G401 (cell line): ENCODE measurements around the gene INO80C. TPM values are rescaled to one million over a fixed set of nuclear protein-coding genes. Genes with fewer than 3 reads are reported as not detected.

Source experiments
- DNase-seq: peaks from one replicate; pipeline ENCODE4 v3.0.0-alpha.2; 2015; ENCODE audit warnings: low spot score
- in situ Hi-C: cut with HindIII; loops from 2 replicates; pipeline ENCODE4 v1.10.0; 2016; ENCODE audit warnings: low sequenced_read_pairs, mixed read lengths
- total RNA-seq: library from RNA; depleted of rRNA; stranded (reverse); fragments of >200 nt; shearing (Covaris generic); gene quantifications from 2 replicates; pipeline ENCODE4 v1.2.3, GENCODE V29; 2014; rRNA removed

The INO80C gene
- total RNA-seq, 1 experiment from 2014 or later = 61.9 TPM

DNA sequence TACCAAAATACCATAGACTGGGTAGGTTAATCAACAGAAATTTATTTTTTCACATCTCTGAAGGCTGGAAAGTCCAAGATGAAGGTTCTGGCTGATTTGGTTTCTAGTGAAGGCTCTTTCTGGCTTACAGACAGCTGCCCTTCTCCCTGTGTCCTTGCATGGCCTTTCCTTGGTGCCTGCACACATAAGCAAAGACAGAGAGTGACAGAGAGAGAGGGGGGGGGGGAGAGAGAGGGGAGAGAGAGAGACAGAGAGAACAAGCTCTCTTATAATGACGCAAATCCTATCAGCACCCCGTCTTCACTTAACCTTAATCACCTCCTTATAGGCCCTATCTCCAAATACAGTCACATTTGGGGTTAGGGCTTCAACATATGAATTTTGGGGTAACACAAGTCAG lies 53.9 kb downstream of the INO80C start:
- in situ Hi-C loops = no loop called here
- no peak for DNase-seq

DNA sequence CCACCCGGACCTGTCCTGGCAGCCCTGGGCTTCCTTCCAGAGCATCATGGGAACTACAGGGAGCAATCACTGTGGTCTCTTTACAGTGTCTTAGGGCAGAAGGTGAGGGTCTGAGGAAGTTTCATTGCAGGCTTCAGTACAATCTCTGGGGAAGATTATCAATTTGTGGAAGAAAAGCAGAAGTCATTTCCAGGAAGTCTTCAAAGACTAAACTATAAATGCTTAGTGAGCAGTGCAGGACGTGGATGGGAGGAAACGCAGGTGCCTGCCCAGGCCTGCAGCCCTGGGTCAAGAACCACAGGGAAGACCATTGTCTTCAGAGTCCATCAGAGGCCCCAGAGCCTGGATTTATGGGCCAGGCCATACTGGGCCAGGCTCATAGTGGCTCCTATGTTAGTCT lies 54.3 kb downstream of the INO80C start:
- in situ Hi-C loops = no loop called here
- no peak for DNase-seq

DNA sequence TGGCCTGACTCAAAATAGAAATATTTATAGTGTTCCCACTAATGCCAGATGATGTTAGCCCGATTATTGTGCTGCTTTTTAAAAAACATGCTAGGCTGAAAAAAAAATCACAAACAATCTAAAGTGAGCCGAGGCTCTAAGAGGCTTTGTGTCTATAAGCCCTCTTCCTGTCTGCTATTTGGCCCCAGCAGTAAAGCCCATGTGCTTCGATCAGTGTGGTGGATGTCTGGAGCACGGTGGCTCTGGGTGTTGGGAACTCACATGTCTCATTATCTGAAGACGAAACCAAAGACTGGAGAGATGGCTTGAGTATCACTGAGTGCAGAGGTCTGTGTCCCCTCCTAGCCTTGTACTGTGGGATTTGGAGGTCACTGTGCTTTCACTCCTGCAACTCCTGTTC lies 55.1 kb downstream of the INO80C start:
- DNase-seq = no peak
- in situ Hi-C loops = no loop called here

DNA sequence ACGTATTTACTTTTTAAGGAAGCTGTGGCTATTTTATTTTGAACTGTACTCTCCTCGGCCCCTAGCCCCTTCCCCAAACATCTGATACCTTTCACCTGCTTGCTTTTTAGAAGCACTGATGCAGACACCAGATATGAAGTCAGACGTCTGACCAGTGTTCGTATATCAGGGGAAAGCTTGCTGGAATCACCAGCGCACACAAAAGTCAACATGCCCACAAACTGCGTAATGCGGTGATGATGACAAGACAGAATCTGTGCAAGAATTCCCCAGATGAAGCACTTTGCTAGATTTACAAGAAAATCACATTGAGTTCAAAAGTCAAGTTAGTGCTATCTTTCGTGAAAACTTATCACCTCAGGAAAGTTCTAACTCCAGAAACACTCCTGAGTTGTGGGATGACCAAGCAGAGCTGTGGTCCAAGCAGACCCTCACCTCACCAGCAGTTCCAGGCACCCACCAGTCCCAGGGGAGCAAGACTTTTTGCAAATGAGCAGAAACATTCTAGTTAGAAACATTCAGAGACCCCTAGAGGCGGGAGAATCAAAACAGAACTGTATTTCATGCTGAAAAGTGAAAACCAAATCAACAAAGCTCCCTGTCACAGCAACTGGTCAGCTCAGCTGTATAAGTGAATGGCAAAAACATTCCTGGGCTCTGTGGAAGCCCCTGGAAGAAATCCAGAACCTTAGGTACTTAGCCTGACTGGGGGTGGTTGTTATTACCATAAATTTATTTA lies 55.7 kb downstream of the INO80C start:
- no peak for DNase-seq
- in situ Hi-C loops = no loop called here

DNA sequence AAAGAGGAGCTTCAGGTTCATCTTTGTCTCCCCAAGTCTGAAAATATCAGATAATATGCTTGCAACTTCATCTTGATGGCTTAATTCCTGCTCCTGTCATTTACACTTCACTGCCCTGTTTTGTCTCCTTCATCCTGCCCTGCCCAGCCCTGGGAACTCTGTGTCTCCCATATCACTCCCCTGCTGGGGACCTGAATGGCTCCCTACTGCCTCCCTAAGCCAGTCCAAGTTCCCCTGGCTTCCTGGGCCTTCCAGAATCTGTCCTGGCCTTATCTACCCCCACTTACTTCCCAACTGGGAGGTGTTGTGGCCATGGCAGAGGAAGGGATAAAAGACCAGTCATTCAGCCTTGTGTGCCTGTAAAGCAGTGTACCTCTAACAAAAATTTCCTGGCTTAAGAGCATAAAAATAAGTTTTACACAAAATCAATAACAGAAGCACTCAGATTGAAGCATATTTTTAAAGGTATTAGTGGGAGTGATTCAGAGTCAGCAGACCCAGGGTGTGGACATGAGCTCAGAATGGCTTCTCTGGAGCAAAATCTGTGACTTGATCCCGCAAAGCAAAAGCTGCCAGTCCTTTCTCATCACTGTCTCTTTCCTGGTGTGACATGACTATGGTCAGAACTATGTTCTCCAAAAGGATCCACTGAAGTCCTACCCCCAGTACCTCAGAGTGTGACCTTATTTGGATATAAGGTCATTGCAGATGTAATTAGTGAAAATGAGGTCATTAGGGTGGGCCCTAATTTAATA lies 59.1 kb downstream of the INO80C start:
- no peak for DNase-seq
- in situ Hi-C loops = no loop called here

DNA sequence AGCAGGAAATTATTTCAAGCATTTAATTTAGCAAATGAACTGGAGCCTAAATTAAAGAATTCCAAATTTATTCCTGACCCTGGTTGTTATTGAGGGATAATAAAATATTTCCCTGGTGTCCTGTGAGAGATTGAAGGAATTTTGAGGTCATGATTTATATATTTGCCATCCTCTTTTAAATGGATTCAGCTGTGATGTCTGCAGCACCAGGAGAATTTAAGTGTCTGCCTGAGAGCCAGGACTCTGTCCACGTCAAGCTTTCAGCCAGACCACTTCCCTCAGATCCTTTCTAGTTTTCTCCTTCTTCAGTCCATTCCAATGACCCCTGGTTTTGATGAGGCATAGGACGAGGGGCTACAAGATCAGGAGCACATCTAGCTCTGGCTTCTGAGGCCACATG lies 59.9 kb downstream of the INO80C start:
- no peak for DNase-seq
- in situ Hi-C loops = no loop called here

DNA sequence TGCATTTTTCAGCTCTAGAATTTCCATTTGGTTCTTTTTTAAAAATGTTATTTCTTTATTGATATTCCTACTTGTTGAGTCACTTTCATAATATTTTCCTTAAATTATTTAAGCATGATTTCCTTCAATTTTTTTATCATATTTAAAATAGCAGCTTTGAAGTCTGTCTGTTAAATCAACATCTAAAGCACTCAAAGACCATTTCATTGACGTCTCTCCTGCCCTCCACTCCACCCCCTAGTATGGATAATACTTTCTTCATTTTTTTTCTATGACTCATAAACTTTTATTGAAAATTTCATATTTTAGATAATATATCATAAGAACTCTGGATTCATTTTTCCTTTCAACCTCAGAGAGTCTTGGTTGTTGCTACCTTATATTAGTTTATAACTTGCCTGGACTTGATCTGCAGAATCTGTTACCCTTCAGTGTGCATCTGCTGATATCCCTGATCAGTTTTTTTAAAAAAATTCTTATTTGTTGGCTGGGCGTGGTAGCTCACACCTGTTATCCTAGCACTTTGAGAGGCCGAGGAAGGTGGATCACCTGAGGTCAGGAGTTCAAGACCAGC lies 61.6 kb downstream of the INO80C start:
- DNase-seq = no peak
- in situ Hi-C loops = no loop called here

DNA sequence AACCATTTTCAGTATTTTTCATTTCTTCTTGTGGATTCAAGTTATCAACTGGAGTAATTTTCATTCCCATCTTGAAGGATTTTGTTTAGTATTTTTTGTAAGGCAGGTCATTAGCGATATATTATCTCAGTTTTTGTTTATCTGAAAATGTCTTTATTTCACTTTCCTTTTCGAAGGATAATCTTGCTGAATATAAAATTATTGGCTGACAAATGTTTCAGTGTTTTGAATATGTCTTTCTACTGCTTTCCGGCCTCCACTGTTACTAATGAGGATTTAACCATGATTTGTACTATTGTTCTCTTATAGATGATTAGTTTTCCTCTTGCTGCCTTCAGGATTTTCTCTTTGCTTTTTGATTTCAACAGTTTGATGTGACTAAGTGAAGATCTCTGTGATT lies 62.4 kb downstream of the INO80C start:
- in situ Hi-C loops = no loop called here
- no peak for DNase-seq

DNA sequence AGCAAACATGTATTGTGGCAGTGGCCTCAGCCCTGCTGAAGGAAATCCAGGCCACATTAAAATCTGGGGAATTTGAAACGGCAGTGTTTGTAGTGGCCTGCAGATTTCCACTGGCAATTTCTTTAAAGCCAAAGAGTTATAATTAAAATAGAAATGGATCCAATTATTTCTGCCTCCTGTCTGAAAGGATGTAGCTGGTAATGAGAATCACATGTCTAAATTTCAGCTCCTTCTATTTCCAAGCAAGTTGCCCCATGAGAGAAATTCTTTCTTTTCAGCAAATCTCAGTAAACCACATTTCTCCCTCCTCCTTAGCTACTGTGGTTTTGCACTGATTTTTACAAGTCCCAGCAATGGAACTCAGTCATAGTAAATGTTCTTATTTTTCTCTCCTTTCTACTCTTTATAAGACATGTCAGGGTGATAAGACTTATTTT lies 65.2 kb downstream of the INO80C start:
- no peak for DNase-seq
- in situ Hi-C loops = no loop called here

DNA sequence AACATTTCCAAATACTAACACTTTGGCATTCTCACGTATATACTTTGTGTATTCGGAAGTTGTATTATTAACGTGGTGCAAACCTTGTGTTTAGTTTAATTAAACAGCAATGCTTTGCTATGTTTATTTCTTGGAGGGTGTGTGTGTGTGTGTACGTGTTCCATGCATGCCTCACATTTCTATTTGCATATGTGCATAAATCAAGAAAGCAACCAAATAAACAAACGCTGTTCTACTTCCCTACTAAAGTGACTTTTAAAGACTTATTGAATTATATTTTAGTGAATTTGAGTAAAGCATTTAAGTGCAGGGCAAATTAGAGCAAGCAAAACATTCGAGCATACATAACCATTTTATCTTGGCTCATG lies 66.4 kb downstream of the INO80C start:
- no peak for DNase-seq
- in situ Hi-C loops = no loop called here

DNA sequence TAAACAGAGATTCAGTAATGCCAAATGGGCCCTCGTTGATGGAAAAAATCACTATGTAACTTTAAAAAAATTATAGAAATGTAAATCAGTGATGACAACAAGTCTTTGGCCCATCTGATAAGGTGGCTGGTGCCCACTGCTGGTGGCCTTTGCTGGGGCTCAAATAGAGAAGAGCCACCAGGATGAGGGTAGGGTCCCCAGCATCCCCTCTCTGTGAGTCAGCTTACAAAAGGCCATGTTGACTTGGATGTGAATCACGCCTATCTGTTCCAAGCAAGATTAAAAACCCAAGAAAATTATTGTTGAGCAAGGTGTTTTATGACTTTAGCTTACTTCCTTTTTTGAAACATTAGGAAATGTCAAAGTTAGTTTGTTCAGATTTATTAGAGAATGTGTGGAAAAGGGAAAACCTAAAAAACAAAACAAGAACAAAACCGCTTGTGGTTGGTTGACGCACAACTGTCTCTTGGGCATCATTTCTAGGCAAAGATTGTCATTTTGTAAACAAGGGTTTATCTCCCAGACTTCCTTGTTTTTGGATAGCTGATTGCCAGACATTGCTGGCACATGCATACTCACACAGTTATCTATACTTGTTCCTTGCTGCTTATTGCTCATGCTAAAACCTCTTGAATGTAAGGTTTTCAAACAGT lies 66.9 kb downstream of the INO80C start:
- in situ Hi-C loops = no loop called here
- no peak for DNase-seq

DNA sequence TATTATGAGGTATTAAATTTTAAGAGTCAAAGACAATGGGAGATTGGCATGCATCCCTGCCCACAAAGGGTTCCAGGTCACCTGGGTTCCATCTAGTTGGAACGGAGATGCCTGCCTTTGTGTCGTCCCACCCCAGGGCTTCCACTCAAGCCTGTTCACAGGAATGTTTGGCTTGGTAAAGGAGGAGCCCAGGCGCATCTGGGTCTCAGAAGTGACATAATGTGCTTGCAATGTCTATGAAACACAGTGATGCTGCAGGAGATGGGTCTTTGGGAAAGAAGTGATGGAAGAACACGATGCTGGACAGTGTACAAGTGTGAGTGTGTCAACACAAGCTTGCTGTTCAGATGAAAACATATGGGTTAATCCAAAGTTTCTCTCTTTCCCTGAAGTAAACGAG lies 71.0 kb downstream of the INO80C start:
- DNase-seq = no peak
- in situ Hi-C loops = no loop called here

DNA sequence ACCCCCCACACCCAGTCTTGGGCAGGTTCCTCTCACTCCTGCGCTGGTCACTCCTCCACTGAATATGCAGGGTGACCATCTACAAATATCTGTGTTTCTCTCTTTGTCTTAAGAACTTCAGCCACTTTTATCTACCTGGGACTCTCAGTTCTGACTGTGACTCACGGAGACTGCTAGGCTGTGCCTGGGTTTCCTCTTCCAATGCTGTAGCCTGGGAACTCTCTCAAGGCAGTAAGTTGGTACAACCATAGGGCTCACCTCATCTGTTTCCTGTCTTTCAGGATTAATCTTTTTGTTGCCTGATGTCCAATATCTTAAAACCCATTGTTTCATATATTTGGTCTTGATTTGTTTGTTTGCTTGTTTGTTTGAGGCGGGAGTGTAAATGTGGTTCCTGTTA lies 73.4 kb downstream of the INO80C start:
- in situ Hi-C loops = no loop called here
- DNase-seq = no peak

DNA sequence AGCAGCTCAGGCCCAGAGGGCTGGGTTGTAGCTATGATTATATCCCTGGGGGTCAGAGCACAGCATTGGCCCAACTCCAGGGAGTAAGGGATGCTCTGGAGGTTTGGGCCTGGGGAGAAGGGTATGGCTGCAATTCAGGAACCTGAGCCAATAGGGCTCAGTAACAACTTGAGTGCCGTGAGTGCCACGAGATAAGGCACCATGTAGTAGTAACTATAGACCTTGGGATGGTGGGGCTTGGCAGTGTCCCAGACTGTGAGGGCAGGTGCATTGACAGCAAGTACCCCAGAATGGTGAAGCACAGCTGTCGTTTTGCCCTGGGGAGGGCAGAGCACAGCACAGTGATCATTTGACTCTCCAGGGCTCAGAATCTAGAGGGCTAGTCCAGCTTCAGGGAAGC lies 75.5 kb downstream of the INO80C start:
- DNase-seq = no peak
- in situ Hi-C loops = no loop called here

DNA sequence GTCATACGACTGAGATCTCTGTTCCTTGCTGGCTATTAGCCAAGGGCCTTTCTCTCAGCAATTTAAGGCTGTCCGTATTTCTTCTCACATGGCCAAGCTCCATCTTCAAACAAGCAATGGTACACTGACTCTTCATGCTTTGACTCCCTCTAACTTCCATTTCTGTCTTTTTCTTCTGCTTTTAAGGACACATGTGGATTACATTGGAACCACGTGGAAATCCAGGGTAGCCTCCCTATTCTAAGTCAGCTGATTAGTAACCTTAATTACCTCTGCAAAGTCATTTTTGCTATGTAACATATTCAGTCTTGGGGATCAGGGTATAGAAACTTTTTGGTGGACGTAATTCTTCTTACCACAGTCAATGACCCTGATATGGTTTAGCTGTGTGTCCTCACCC lies 79.2 kb downstream of the INO80C start:
- no peak for DNase-seq
- in situ Hi-C loops = no loop called here

Other genes with a start within 250 kb of the INO80C start
- 18.4 and 18.6 TPM in 2 replicates for gene ZSCAN30, start 207.7 kb downstream of the INO80C start, total RNA-seq
- gene ZNF24, start 153.5 kb downstream of the INO80C start, total RNA-seq = 32.8 and 35.6 TPM in 2 replicates
- 0.03 and 0.25 TPM in 2 replicates for gene ZNF396, start 120.6 kb downstream of the INO80C start, total RNA-seq
- gene GALNT1, start 83.8 kb upstream of the INO80C start, total RNA-seq = 192 and 279 TPM in 2 replicates